H1 (cell line): Measurements from ENCODE around the gene DOCK9. TPM values are rescaled to one million over a fixed set of nuclear protein-coding genes. Genes with fewer than 3 reads are reported as not detected.

Experiments used
- CTCF ChIA-PET: fragments of 300-600 bp; sonication (Branson Sonifier 250); formaldehyde crosslinking; loops from one replicate; lab custom pipeline; 2021; ENCODE audit not compliant: partially characterized antibody; lab: Charles Lee
- POLR2A ChIA-PET: fragments of 300-600 bp; sonication (Branson Sonifier 250); formaldehyde crosslinking; loops from one replicate; lab custom pipeline; 2021; ENCODE audit warnings: inconsistent platforms; ENCODE audit not compliant: partially characterized antibody; lab: Charles Lee
- DNase-seq, 2 experiments: peaks; one replicate each; pipeline versions ENCODE4 v3.0.0 to v3.0.0-alpha.2; 2010 to 2022; ENCODE audit warnings: low spot score in 2 of 2, low read depth in 1 of 2, mixed read lengths in 1 of 2
- FAIRE-seq: peaks from 2 replicates; lab custom pipeline; 2011; peaks lifted over from hg19 to GRCh38; lab: Jason Lieb, UNC
- H2AFZ ChIP-seq: 2 replicates; pipeline ENCODE4 v1.8.1; 2012; ENCODE audit warnings: low read length, inconsistent platforms
- H2AK5ac ChIP-seq: 2 replicates; pipeline ENCODE4 v1.6.1; 2013; ENCODE audit warnings: low read depth, low read length
- H2BK120ac ChIP-seq: replicated peaks from 2 replicates; pipeline ENCODE3; 2013; ENCODE audit warnings: low read depth, low read length, inconsistent platforms
- H2BK12ac ChIP-seq: 2 replicates; pipeline ENCODE4 v1.6.1; 2013; ENCODE audit warnings: low read depth, low read length
- H2BK15ac ChIP-seq: 2 replicates; pipeline ENCODE4 v1.6.1; 2013; ENCODE audit warnings: low read length
- H2BK20ac ChIP-seq: 2 replicates; pipeline ENCODE4 v1.6.1; 2013; ENCODE audit warnings: low read length
- H2BK5ac ChIP-seq: 2 replicates; pipeline ENCODE4 v1.6.1; 2013; ENCODE audit warnings: low read depth, low read length
- H3K14ac ChIP-seq: 2 replicates; pipeline ENCODE4 v1.6.1; 2013; ENCODE audit warnings: inconsistent platforms; ENCODE audit not compliant: insufficient read length
- H3K18ac ChIP-seq: 2 replicates; pipeline ENCODE4 v1.6.1; 2013; ENCODE audit warnings: low read length; ENCODE audit errors: extremely low read depth
- H3K23ac ChIP-seq: 2 replicates; pipeline ENCODE4 v1.6.1; 2013; ENCODE audit warnings: inconsistent platforms; ENCODE audit not compliant: insufficient read length
- H3K23me2 ChIP-seq: 2 replicates; pipeline ENCODE4 v1.6.1; 2013; ENCODE audit warnings: low read depth, low read length
- H3K27ac ChIP-seq: 2 replicates; pipeline ENCODE4 v1.6.1; 2011; ENCODE audit warnings: low read depth, low read length, inconsistent platforms
- H3K27me3 ChIP-seq, 4 experiments: replicated peaks in 1 of 4; 1 replicate in 1 of 4; 2 replicates in 3 of 4; pipeline versions ENCODE4 v1.6.1 to v1.8.1; 2011 to 2013; ENCODE audit warnings: low read length in 3 of 4, mild to moderate bottlenecking in 3 of 4, inconsistent platforms in 2 of 4, mixed read lengths in 2 of 4, moderate library complexity in 1 of 4; ENCODE audit not compliant: control insufficient read depth in 3 of 4, insufficient read depth in 3 of 4; ENCODE audit errors: extremely low read depth in 1 of 4
- H3K36me3 ChIP-seq, 4 experiments: 2 replicates each; pipeline versions ENCODE4 v1.6.1 to v1.8.1; 2011 to 2013; ENCODE audit warnings: mild to moderate bottlenecking in 4 of 4, low read length in 3 of 4, moderate library complexity in 2 of 4, control low read depth in 1 of 4, inconsistent platforms in 1 of 4; ENCODE audit not compliant: insufficient read depth in 4 of 4, control insufficient read depth in 2 of 4
- H3K4ac ChIP-seq: replicated peaks from 2 replicates; pipeline ENCODE3; 2013; ENCODE audit warnings: low read length, low read depth, mixed read lengths, inconsistent platforms; ENCODE audit not compliant: insufficient read length
- H3K4me1 ChIP-seq, 4 experiments: replicated peaks in 1 of 4; 1 replicate in 1 of 4; 2 replicates in 3 of 4; pipeline versions ENCODE4 v1.6.1 to v1.8.1; 2011 to 2013; ENCODE audit warnings: low read length in 3 of 4, inconsistent platforms in 2 of 4, mixed read lengths in 1 of 4; ENCODE audit not compliant: insufficient read depth in 4 of 4, control insufficient read depth in 3 of 4
- H3K4me2 ChIP-seq, 2 experiments: 2 replicates each; pipeline versions ENCODE4 v1.6.1 to v1.8.1; 2011 to 2013; ENCODE audit warnings: low read depth in 2 of 2, low read length in 2 of 2, control low read depth in 1 of 2, inconsistent platforms in 1 of 2, mild to moderate bottlenecking in 1 of 2; ENCODE audit not compliant: insufficient read depth in 1 of 2
- H3K4me3 ChIP-seq, 4 experiments: fragments of 200-600, 300-600 bp in 1 of 4; sonication (generic), shearing (Covaris generic), sonication (Bioruptor Twin) in 1 of 4; 2 replicates each; pipeline versions ENCODE4 v1.5.1 to v1.8.1; 2011 to 2016; ENCODE audit warnings: low read length in 4 of 4, low read depth in 3 of 4, control low read depth in 2 of 4, inconsistent platforms in 2 of 4, mild to moderate bottlenecking in 2 of 4, mixed read lengths in 1 of 4, moderate library complexity in 1 of 4; ENCODE audit not compliant: insufficient read depth in 2 of 4; ENCODE audit errors: extremely low read depth in 1 of 4
- H3K56ac ChIP-seq: replicated peaks from 2 replicates; pipeline ENCODE3; 2013; ENCODE audit warnings: low read depth, mild to moderate bottlenecking, mixed read lengths, low read length, inconsistent platforms; ENCODE audit not compliant: insufficient read length
- H3K79me1 ChIP-seq: 2 replicates; pipeline ENCODE4 v1.6.1; 2013; ENCODE audit warnings: low read depth, low read length, control low read depth
- H3K79me2 ChIP-seq, 2 experiments: 2 replicates each; pipeline versions ENCODE4 v1.6.1 to v1.8.1; 2012 to 2013; ENCODE audit warnings: low read length in 2 of 2, mild to moderate bottlenecking in 2 of 2, inconsistent platforms in 1 of 2; ENCODE audit not compliant: insufficient read depth in 2 of 2, control insufficient read depth in 1 of 2
- H3K9ac ChIP-seq, 4 experiments: replicated peaks in 1 of 4; 1 replicate in 1 of 4; 2 replicates in 3 of 4; pipeline versions ENCODE4 v1.6.1 to v1.8.1; 2011 to 2013; ENCODE audit warnings: low read depth in 3 of 4, low read length in 3 of 4, control low read depth in 2 of 4, mild to moderate bottlenecking in 2 of 4, moderate library complexity in 2 of 4, inconsistent platforms in 1 of 4; ENCODE audit errors: extremely low read depth in 1 of 4
- H3K9me3 ChIP-seq, 2 experiments: 2 replicates each; pipeline versions ENCODE4 v1.6.1 to v1.8.1; 2012 to 2013; ENCODE audit warnings: mild to moderate bottlenecking in 2 of 2, moderate library complexity in 2 of 2, control low read depth in 1 of 2, inconsistent platforms in 1 of 2, low read depth in 1 of 2, low read length in 1 of 2, mixed read lengths in 1 of 2; ENCODE audit not compliant: insufficient read depth in 2 of 2
- H4K20me1 ChIP-seq, 2 experiments: replicated peaks in 1 of 2; 2 replicates each; pipeline versions ENCODE3 to v1.8.1; 2011 to 2013; ENCODE audit warnings: inconsistent platforms in 2 of 2, low read length in 2 of 2, mild to moderate bottlenecking in 1 of 2; ENCODE audit not compliant: insufficient read depth in 2 of 2, control insufficient read depth in 1 of 2
- H4K5ac ChIP-seq: 2 replicates; pipeline ENCODE4 v1.6.1; 2013; ENCODE audit warnings: low read length, low read depth, mixed read lengths, inconsistent platforms; ENCODE audit not compliant: insufficient read length
- H4K8ac ChIP-seq: 2 replicates; pipeline ENCODE4 v1.8.0; 2013; ENCODE audit warnings: mild to moderate bottlenecking, moderate library complexity, low read length, inconsistent platforms; ENCODE audit not compliant: insufficient read depth; ENCODE audit errors: extremely low read depth
- H4K91ac ChIP-seq: replicated peaks from 2 replicates; pipeline ENCODE3; 2013; ENCODE audit warnings: low read length, mixed read lengths, inconsistent platforms; ENCODE audit not compliant: insufficient read length
- CEBPB ChIP-seq: IDR thresholded peaks from 2 replicates; pipeline ENCODE4 v1.6.1; 2012; ENCODE audit warnings: low read depth, low read length
- CHD2 ChIP-seq: IDR thresholded peaks from 2 replicates; pipeline ENCODE4 v1.6.1; 2012; ENCODE audit warnings: low read length, improper control_type of control experiment
- EGR1 ChIP-seq: IDR thresholded peaks from 2 replicates; pipeline ENCODE4 v1.6.1; 2011; ENCODE audit warnings: low read depth, low read length, borderline replicate concordance
- MAX ChIP-seq: IDR thresholded peaks from 2 replicates; pipeline ENCODE4 v1.6.1; 2012; ENCODE audit warnings: inconsistent platforms
- POLR2A ChIP-seq, 2 experiments: IDR thresholded peaks; 1 replicate in 1 of 2; 2 replicates in 1 of 2; pipeline ENCODE4 v1.6.1; 2011; ENCODE audit warnings: low read depth in 2 of 2, low read length in 2 of 2, mild to moderate bottlenecking in 2 of 2; ENCODE audit errors: control extremely low read depth in 1 of 2
- POLR2AphosphoS5 ChIP-seq: IDR thresholded peaks from 2 replicates; pipeline ENCODE4 v1.6.1; 2011; ENCODE audit warnings: low read depth, low read length
- RAD21 ChIP-seq, 2 experiments: IDR thresholded peaks in 1 of 2; conservative IDR thresholded peaks in 1 of 2; 2 replicates each; pipeline ENCODE4 v1.6.1; 2011; ENCODE audit warnings: low read depth in 2 of 2, low read length in 2 of 2, improper control_type of control experiment in 1 of 2, inconsistent platforms in 1 of 2, mild to moderate bottlenecking in 1 of 2, moderate library complexity in 1 of 2
- RFX5 ChIP-seq: IDR thresholded peaks from 2 replicates; pipeline ENCODE4 v1.6.1; 2011; ENCODE audit warnings: low read depth, low read length, improper control_type of control experiment, borderline replicate concordance
- TBP ChIP-seq: IDR thresholded peaks from 2 replicates; pipeline ENCODE4 v1.6.1; 2011; ENCODE audit warnings: low read depth, low read length, improper control_type of control experiment
- WGBS, 2 experiments: shearing (Covaris generic) in 1 of 2; methylation state at CpG; one replicate each; pipeline versions ENCODE4 v1.1.6 to v1.1.7; 2013 to 2015; ENCODE audit warnings: low lambda C conversion rate in 2 of 2, mixed read lengths in 2 of 2, inconsistent platforms in 1 of 2, low coverage in 1 of 2, missing lambda C conversion rate in 1 of 2; ENCODE audit not compliant: insufficient replicate concordance in 2 of 2, insufficient coverage in 1 of 2, insufficient read length in 1 of 2; ENCODE audit errors: extremely low coverage in 1 of 2, missing lambda C conversion rate in 1 of 2; 5-methylcytosine and 5-hydroxymethylcytosine counted together
- polyA plus RNA-seq, 7 experiments: library from polyadenylated mRNA; depleted of rRNA in 3 of 7; stranded (reverse) in 5 of 7; unstranded in 2 of 7; fragments of >200 nt in 5 of 7; fragments of 200-250 nt in 2 of 7; gene quantifications; 1 replicate in 5 of 7; 2 replicates in 1 of 7; 4 replicates in 1 of 7; pipeline versions ENCODE4 v1.2.1 to v1.2.3, GENCODE V29; 2011 to 2013; ENCODE audit warnings: missing spikeins in 2 of 7, mixed read lengths in 2 of 7
- total RNA-seq: library from RNA; stranded (reverse); fragmentation: NEBNext Ultra II Directional; extraction: Animal tissue kit (Norgen Biotek cat#: 25700); gene quantifications from 2 replicates; pipeline ENCODE4 v1.2.1, GENCODE V29; 2021

The DOCK9 gene
- total and polyA plus RNA-seq, 2 of the 8 experiments (the other 6 are each of a cell fraction or from before 2014, with no cell fraction given) = 21.6 to 31.5 TPM

DNA sequence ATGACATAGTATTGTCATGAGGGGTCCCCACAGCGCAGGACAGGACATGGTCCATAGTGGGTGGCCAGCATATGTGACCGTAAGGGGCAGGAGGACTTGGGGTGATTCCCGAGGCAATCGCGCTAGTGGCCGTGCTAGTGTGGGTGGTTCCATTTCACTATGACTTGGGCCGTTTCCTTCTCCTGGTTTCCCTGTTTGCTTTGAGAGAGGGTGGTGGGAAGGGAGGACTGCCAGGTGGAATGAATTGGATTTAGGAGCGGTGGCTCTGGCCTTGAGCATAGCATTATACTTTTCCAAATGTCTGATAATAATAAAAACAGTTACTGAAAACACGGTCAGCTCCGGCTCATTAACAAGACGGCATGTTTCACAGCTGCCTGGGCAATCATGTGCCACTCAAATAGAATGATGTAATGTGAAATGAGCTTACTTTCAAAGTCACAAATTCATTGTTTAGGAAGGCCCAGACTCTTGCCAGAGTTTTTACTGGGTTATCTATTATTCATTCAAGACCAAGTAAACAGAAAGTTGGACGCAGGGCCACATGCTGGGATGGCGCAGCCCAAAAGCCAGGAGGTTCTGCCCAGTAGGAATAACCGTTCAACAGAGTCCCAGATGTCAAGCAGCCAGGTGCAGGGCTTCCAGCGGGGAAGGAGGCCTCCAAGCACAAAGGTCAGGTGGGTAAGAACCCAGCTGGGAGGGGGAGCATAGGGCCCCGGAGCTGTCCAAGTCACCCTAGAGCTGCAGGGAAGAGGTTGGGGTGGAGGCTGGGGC is 205.8 kb downstream of the DOCK9 start:
- ChIA-PET POLR2A (no interaction called here), CTCF (interaction anchor here (0.7 to 5.0 kb wide), 13 partner anchors 11 to 327 kb away, joined by 3 to 37 read pairs (median 4); no protein-coding TSS in a partner anchor)
- no peak overlapping the region for H2BK15ac ChIP-seq
- no peaks in the 10 kb centered on the region for H3K23me2 ChIP-seq
- H4K91ac ChIP-seq = no peak overlapping the region
- no peak overlapping the region for H3K18ac ChIP-seq
- no peaks in the 10 kb centered on the region for H3K79me2 ChIP-seq
- no peak for FAIRE-seq
- no peaks in the 10 kb centered on the region; a peak in 1 of 7 replicates for H3K4me1 ChIP-seq
- no peaks in the 10 kb centered on the region for H3K27me3 ChIP-seq
- no peak overlapping the region for H4K5ac ChIP-seq
- H3K4me2 ChIP-seq = no peak overlapping the region
- no peaks in the 10 kb centered on the region for H3K36me3 ChIP-seq
- H2BK20ac ChIP-seq = no peak overlapping the region
- H3K9me3 ChIP-seq = no peaks in the 10 kb centered on the region
- H3K23ac ChIP-seq = no peak overlapping the region
- H3K9ac ChIP-seq = no peak overlapping the region
- no peak overlapping the region for H4K8ac ChIP-seq
- no peak overlapping the region for H2BK120ac ChIP-seq
- H2BK12ac ChIP-seq = no peak overlapping the region
- no peak overlapping the region for H2AFZ ChIP-seq
- no peak overlapping the region for H3K14ac ChIP-seq
- WGBS, 2 experiments = 90% methylated on average over 16 of the region's 16 CpGs; no CpG with 5 or more reads in 1 of the 2 experiments
- no peak overlapping the region for H3K56ac ChIP-seq
- no peaks in the 10 kb centered on the region for H4K20me1 ChIP-seq
- no peak overlapping the region for H3K4ac ChIP-seq
- H3K79me1 ChIP-seq = no peaks in the 10 kb centered on the region
- TF ChIP-seq POLR2A (IDR thresholded peaks at IDR 0.05; ENCODE audit: control extremely low read depth in 1 of 2, low read depth in 2 of 2, low read length in 2 of 2) = no peak
- no peak for TF ChIP-seq RAD21 (IDR thresholded peaks at IDR 0.05 in 1 of 2, conservative IDR thresholded peaks at IDR 0.05 in 1 of 2; ENCODE audit: low read depth in 2 of 2, low read length in 2 of 2)
- TF ChIP-seq TBP = no peak
- TF ChIP-seq MAX = no peak
- TF ChIP-seq RFX5 = no peak
- no peak for TF ChIP-seq POLR2AphosphoS5
- no peak for TF ChIP-seq EGR1
- no peak for TF ChIP-seq CEBPB
- no peak for TF ChIP-seq CHD2
- H3K4me3 ChIP-seq = no peak overlapping the region
- no peak for DNase-seq
- no peak overlapping the region for H2BK5ac ChIP-seq
- no peak overlapping the region for H3K27ac ChIP-seq
- no peak overlapping the region for H2AK5ac ChIP-seq
